GM10266 (cell line): ENCODE data around the gene ITPK1.

Source experiments
- DNase-seq: peaks from one replicate; pipeline ENCODE4 v3.0.0; 2012; ENCODE audit errors: extremely low spot score
- TF ChIP-seq, protein P1 (sequence below): IDR thresholded peaks from 2 replicates; pipeline ENCODE4 v1.5.1; 2012; ENCODE audit warnings: mild to moderate bottlenecking, low read depth; ENCODE audit not compliant: control insufficient read depth, insufficient read depth; ENCODE audit errors: missing control alignments

Gene ITPK1

DNA sequence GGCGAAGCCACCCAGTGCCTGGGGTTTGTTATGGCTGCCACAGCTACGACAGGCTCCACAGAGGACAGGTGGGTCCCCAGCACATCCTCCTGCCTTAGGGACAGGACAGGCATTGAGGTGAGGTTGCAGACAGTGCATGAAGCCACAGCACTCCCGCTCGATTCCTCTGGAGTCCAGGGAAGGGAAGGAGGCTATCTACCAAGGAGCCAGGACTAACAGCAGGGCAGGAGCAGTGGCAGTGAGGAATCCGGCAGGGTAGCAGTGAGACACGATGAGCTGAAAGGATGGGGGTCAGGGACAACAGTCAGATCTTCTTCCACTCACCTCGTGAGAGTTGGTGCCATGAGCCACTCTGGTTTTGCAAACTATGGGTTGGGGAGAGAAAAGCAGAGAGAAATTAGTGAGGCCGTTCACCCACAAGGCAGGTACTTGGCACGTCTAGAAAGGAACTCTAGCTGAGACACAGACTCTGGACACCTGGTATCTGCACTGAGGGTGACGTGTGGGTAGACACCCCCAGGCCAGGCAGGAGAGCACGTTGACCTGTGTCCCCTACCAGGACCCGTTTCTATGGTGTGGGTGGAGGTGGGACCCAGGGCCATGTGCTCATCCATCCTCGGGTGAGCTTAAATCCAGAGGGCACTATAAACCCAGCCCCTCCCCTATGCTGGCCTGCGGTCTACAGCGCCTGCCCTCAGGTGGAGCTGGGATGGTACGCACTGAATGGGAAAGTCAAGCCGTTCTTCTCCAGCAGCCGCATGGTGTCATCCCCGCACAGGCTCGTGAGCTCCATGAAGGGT lies 153.5 kb downstream of the ITPK1 start:
- TF ChIP-seq, protein P1, sequence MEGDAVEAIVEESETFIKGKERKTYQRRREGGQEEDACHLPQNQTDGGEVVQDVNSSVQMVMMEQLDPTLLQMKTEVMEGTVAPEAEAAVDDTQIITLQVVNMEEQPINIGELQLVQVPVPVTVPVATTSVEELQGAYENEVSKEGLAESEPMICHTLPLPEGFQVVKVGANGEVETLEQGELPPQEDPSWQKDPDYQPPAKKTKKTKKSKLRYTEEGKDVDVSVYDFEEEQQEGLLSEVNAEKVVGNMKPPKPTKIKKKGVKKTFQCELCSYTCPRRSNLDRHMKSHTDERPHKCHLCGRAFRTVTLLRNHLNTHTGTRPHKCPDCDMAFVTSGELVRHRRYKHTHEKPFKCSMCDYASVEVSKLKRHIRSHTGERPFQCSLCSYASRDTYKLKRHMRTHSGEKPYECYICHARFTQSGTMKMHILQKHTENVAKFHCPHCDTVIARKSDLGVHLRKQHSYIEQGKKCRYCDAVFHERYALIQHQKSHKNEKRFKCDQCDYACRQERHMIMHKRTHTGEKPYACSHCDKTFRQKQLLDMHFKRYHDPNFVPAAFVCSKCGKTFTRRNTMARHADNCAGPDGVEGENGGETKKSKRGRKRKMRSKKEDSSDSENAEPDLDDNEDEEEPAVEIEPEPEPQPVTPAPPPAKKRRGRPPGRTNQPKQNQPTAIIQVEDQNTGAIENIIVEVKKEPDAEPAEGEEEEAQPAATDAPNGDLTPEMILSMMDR, result no peak
- no peak for DNase-seq

DNA sequence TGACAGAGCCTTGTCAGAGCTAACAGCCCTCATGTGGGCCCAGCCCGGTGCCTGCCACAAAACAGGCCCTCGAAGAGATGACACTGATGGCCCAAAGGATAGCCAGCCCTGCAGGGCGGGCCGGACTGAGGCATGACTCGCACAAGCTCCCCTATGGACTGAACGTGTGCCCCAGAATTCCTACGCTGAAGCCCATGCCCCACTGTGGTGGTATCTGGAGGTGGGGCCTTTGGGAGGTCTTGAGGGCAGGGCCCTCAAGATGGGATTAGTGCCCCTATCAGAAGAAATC lies 154.2 kb downstream of the ITPK1 start:
- TF ChIP-seq, protein P1, result no peak
- DNase-seq, result no peak

DNA sequence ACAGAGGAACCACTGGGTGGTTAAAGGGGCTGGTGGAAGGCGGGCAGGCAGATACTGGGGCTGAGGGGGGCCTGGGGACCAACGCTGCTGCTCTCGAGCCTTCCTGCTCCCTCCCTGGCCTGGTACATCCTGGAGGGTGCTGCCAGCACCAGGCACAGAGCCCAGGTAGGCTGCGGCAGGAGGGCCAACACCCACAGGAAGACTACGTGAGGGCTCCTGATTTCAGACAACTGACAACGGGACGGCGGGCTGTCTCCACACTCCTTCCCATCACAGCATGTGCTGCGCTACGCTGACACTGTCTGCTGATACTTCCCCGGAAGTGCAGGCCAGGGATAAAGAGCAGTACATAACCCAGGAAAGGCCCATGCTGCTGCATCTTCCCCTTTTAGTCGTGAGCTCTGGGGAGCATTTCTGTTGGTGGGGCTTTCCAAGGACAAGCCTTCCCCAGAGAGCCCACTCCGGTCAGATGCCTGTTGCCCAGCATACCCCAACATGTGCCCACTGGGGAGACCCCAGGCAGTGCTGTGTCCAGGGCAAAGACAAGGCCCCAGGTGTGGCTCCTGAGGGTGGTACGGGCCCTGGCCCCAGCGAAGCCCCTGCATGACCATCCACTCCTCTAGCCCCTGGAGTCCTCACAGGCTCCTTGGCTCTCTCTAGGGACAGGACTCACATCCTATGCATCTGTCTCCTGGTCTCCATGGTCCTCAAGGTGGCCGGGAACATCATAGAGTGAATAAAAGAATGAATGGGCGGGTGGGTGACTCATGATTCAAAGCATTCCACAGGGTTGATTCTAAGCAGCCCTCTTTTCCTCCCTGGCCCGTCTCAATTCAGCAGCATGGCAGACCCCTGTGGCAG lies 154.8 kb downstream of the ITPK1 start:
- DNase-seq, result no peak
- TF ChIP-seq, protein P1, result no peak

DNA sequence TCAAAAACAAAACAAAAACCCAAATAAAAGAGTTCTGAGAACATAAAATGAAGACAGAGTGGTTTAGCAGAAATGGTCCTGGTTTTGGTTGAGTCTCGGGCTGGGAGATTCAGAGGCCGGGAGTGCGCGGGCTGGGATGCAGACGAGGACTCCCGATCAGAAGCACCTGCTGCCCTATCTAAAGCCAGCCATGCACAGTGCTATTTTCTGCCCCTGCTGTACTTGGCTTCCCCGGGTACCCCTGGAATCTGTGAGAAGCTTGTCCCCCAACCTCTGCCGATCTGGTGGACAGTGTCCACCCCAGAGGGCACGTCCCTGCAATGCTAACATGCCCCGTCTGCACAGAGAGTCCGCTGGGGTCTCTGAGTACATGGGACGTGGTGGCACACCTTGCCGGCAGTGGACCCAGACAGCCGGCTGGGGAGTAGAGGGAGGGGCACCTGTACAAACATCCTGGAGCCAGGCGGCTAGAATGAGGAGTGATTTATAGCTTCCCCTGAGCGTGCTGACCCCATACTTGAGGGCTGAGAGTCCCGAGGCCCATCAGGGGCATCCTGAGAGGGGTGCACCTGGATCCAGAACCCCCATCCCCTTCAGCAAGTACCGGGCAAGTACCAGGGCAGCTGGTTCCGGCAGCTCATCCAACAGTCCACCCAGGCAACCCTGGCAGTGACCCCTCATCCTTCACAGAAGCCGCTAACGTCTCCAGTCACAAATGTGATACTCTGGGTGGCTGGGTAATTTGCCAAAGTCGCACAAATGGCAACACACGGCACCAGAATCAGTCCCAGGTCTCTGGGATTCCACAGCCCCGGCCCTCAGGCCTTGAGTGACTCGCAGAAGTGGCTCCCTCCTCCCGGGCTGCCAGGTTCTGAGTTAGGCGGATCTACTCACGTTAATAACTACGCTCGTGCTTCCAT lies 155.7 kb downstream of the ITPK1 start:
- no peak for DNase-seq
- TF ChIP-seq, protein P1, result no peak

DNA sequence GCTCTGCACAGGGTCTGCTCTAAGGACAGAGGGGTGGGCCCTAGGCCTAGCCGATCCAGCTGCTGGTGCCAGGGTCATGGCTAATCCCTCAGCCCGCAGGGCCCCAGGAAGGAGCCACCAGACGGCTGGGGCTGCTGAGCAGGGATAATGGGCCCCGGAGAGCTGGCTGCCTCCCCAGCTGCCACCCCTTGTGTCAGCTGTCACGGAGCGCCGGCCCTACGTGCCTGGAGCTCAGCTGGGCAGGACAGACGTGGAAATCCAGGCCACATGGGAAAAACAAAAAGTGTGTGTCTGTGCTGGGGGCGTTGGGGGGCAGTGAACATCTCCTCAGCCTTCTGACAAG lies 156.6 kb downstream of the ITPK1 start:
- TF ChIP-seq, protein P1, result no peak
- no peak for DNase-seq

DNA sequence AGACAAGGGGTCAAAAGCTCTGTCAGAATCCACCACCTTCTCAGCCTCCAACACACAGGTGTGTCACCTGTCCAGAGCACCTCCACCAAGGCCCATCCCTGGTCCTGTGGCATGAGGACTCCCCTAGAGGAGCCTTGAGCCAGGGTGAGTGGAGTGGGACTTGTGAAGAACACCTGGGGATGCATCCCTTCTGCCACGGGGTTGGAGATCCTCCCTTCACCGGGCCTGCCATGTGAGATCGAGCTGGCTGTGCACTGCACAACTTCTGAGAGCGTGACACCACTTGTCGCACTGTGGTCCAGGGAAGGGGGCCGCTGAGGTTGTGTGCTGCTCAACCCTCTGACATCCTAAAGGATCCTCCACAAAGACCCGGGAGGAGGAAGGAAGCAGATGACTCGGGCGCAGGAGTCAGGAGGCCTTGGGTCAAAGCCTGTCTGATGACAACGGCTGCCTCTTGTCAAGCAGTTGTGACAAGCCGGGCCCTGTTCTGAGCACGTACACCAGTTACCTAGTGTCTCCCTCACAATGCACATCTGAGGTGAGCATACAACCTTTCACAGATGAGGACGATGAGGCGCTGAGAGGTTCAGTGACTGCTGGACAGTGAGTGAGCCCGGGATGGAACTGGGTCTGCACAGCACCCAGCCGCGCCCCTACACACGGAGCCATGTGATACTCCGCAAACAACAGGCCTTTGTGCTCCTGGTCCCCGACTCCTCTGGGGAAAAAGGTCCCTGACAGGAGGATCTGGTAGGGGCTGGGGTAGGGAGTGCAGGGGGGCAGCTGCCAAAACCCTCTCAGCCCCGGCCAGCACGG lies 157.1 kb downstream of the ITPK1 start:
- TF ChIP-seq, protein P1, result no peak
- DNase-seq, result no peak
